NCI-H82 treated with DMSO at 0.1 percent for 48 hours (cell line): ENCODE data around the gene LRRC8B.

Experiments
- DNase-seq: peaks from one replicate; lab custom pipeline; 2025; ENCODE audit not compliant: unreplicated experiment; lab: John Stamatoyannopoulos, UW

Gene LRRC8B

GRCh38 chr1:89546082-89546889 is 21.7 kb downstream of the LRRC8B start:
- DNase-seq: no peak

- no peak for DNase-seq
Measured at GRCh38 chr1:89546934-89547562, 22.4 kb downstream of the LRRC8B start.

GRCh38 chr1:89547563-89548116 is 23.0 kb downstream of the LRRC8B start:
- DNase-seq: no peak

- DNase-seq: no peak
Measured at GRCh38 chr1:89548122-89548857, 23.7 kb downstream of the LRRC8B start.

GRCh38 chr1:89550995-89551394 is 26.4 kb downstream of the LRRC8B start:
- no peak for DNase-seq

- no peak for DNase-seq
Measured at GRCh38 chr1:89552471-89553081, 27.9 kb downstream of the LRRC8B start.

- no peak for DNase-seq
Measured at GRCh38 chr1:89553157-89553556, 28.5 kb downstream of the LRRC8B start.

- no peak for DNase-seq
Measured at GRCh38 chr1:89555550-89555949, 30.9 kb downstream of the LRRC8B start.

GRCh38 chr1:89556726-89557444 is 32.3 kb downstream of the LRRC8B start:
- no peak for DNase-seq

GRCh38 chr1:89557445-89557825 is 32.8 kb downstream of the LRRC8B start:
- DNase-seq: no peak

- no peak for DNase-seq
Measured at GRCh38 chr1:89557956-89558355, 33.3 kb downstream of the LRRC8B start.

GRCh38 chr1:89563957-89564604 is 39.5 kb downstream of the LRRC8B start:
- DNase-seq: peak; percentile 62

- no peak for DNase-seq
Measured at GRCh38 chr1:89565521-89565920, 40.9 kb downstream of the LRRC8B start.

- peak; percentile 84 for DNase-seq
Measured at GRCh38 chr1:89566761-89567174, 42.1 kb downstream of the LRRC8B start.

GRCh38 chr1:89567797-89568196 is 43.2 kb downstream of the LRRC8B start:
- no peak for DNase-seq

- DNase-seq: no peak
Measured at GRCh38 chr1:89573410-89573809, 48.8 kb downstream of the LRRC8B start.

- no peak for DNase-seq
Measured at GRCh38 chr1:89574621-89575020, 50.0 kb downstream of the LRRC8B start.

- DNase-seq: no peak
Measured at GRCh38 chr1:89575207-89575606, 50.6 kb downstream of the LRRC8B start.

- DNase-seq: peak; percentile 83
Measured at GRCh38 chr1:89576013-89576412, 51.4 kb downstream of the LRRC8B start.

GRCh38 chr1:89578151-89578550 is 53.5 kb downstream of the LRRC8B start:
- no peak for DNase-seq
